ENCODE measurements around the gene POLR2I. TPM values are rescaled to one million over a fixed set of nuclear protein-coding genes. Genes with fewer than 3 reads are reported as not detected.

POLR2I gene
- total RNA-seq, 1 donor from 2014 or later, result 121 TPM

DNA sequence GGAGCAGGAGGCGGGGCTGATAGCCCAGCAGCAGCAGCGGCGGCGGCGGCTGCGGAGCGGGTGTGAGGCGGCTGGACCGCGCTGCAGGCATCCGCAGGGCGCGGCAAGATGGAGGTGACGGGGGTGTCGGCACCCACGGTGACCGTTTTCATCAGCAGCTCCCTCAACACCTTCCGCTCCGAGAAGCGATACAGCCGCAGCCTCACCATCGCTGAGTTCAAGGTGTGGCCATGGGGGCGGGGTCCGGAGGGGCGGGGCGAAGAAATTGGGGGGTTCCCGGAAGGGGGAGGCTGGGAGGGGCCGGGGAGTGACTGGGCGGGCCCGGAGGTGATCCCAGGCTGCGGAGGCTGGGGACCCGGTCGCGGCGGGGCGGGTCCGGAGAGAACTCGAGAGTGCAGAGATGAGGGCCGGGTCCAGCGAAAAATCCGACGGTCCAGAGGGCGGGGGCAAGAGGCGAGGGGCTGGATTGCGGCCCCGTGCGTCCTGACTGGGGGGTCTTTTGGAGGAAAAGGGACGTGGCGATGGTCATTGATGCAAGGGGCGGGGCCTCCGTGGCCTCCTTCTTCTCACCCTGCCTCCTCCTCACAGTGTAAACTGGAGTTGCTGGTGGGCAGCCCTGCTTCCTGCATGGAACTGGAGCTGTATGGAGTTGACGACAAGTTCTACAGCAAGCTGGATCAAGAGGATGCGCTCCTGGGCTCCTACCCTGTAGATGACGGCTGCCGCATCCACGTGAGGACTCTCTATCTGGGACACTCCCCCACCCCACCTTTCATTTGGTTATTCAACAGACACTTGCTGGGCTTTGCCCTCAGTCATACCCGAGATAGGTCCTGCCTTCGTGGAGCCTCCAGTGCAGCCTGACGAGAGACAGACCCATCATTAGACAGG is 1.0 kb upstream of the POLR2I start, which contains the start of gene TBCB:
TSS of gene TBCB (plus strand) at position 16 of the 891 bp plus-strand sequence. CDS start at position 109, 93 bp downstream.
- Histone ChIP-seq H3K27ac (ENCODE audit: low read depth, low read length) (peak within 1 kb of the TSS; percentile 91), H3K4me3 (ENCODE audit: low read length in 3 of 3) (peak within 1 kb of the TSS; percentile 86 to 99 (median 97)), H3K36me3 (ENCODE audit: control insufficient read depth in 3 of 3, insufficient read depth in 3 of 3, low read length in 3 of 3) (peaks cover 33 to 44% (median 40%) of the 10 kb centered on the region in 3 donors), H3K27me3 (ENCODE audit: control insufficient read depth in 3 of 3, insufficient read depth in 3 of 3, low read length in 3 of 3) (no peaks in the 10 kb centered on the region), H3K9ac (ENCODE audit: low read depth in 1 of 3, low read length in 3 of 3) (peak within 1 kb of the TSS; percentile 85 to 94 (median 87)), H3K4me1 (ENCODE audit: control insufficient read depth in 3 of 3, insufficient read depth in 3 of 3, low read length in 3 of 3) (peaks cover 18 to 35% (median 25%) of the 10 kb centered on the region in 3 donors), H3K9me3 (ENCODE audit: control insufficient read depth in 3 of 3, low read length in 3 of 3) (no peaks in the 10 kb centered on the region)

DNA sequence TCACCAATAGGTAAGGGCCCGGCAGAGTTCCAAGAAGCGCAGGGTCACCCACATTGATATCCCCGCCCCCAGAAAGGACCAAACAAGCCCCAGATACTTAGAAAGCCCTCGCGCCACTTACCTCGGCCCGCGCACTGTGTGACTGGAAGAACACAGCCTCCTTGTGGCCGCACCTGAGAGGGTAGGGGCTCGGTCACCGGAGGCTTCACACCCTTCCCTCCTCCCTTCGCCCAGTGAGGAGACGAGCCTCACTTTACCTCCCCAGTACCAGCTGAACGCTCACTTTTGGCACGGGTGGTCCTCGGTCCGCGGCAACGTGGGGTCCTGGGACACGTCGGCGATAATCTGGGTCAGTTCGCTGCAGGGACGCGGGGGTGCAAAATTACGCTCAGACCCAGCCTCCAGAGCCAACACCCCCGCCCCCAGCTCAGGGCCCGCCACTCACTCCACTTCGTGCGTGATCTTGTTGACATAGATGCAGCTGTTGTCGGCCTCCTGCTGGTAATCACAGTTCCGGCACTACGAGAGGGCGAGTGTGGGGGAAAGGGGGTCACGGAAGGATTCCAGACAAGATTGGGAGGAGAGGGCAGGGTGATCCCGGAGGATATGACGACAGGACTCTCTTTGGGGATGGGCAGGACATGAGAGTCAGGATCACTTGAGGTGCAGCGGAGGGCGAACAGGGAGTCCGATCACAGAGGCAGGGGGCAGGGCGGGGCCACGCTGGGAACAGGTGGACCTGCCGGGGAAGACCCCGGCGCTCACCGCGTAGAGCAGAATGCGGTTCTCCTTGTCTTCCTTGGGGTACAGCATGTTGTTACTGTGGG is 568 bp downstream of the POLR2I start:
- Histone ChIP-seq H3K27me3 (ENCODE audit: control insufficient read depth in 3 of 3, insufficient read depth in 3 of 3, low read length in 3 of 3) (no peaks in the 10 kb centered on the region), H3K9me3 (ENCODE audit: control insufficient read depth in 3 of 3, low read length in 3 of 3) (no peaks in the 10 kb centered on the region), H3K9ac (ENCODE audit: low read depth in 1 of 3, low read length in 3 of 3) (peak overlapping the region; percentile 85 to 94 (median 87)), H3K27ac (ENCODE audit: low read depth, low read length) (peak overlapping the region; percentile 91), H3K4me3 (ENCODE audit: low read length in 3 of 3) (peak overlapping the region; percentile 86 to 99 (median 97)), H3K36me3 (ENCODE audit: control insufficient read depth in 3 of 3, insufficient read depth in 3 of 3, low read length in 3 of 3) (peaks cover 29 to 35% (median 33%) of the 10 kb centered on the region in 3 donors), H3K4me1 (ENCODE audit: control insufficient read depth in 3 of 3, insufficient read depth in 3 of 3, low read length in 3 of 3) (peaks cover 18 to 35% (median 25%) of the 10 kb centered on the region in 3 donors)

DNA sequence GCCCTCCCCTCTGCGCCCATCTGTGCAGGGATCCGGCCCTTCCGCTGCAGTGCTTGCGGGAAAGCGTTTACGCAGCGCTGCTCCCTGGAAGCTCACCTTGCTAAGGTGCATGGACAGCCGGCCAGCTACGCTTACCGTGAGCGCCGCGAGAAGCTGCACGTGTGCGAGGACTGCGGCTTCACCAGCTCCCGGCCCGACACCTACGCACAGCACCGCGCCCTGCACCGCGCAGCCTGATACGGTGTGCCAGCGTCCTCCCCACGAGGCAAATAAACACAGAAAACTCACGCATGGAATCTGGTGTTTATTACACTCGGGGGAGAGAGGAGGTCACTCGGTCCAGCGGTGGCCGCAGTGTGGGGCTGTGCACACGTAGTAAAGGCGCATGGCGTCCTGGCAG is 1.2 kb downstream of the POLR2I start:
- Histone ChIP-seq H3K4me3 (ENCODE audit: low read length in 3 of 3) (peak overlapping the region; percentile 86 to 99 (median 97)), H3K4me1 (ENCODE audit: control insufficient read depth in 3 of 3, insufficient read depth in 3 of 3, low read length in 3 of 3) (peaks cover 18 to 35% (median 25%) of the 10 kb centered on the region in 3 donors), H3K27me3 (ENCODE audit: control insufficient read depth in 3 of 3, insufficient read depth in 3 of 3, low read length in 3 of 3) (no peaks in the 10 kb centered on the region), H3K27ac (ENCODE audit: low read depth, low read length) (peak overlapping the region; percentile 91), H3K9ac (ENCODE audit: low read depth in 1 of 3, low read length in 3 of 3) (peak overlapping the region in 2 of 3 donors; percentile 85 to 94), H3K9me3 (ENCODE audit: control insufficient read depth in 3 of 3, low read length in 3 of 3) (no peaks in the 10 kb centered on the region), H3K36me3 (ENCODE audit: control insufficient read depth in 3 of 3, insufficient read depth in 3 of 3, low read length in 3 of 3) (peaks cover 25 to 35% (median 33%) of the 10 kb centered on the region in 3 donors)

DNA sequence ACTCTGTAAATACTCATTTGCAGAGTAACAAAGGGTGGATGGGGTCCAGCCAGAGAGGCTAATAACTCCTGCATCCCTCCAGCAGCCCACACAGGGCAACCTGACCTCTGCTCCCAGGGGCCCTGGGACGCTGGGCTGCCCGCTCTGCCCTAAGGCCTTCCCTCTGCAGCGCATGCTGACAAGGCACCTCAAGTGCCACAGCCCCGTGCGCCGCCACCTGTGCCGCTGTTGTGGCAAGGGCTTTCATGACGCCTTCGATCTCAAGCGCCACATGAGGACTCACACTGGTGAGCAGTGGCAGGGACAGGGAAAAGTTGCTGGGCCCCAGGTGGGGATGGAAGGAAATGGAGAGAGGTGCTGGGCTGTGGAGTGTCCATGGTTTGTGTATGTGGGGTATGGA is 2.0 kb downstream of the POLR2I start:
- no peak overlapping the region for H3K4me3 ChIP-seq (ENCODE audit: low read length in 3 of 3)
- H3K9me3 ChIP-seq (ENCODE audit: control insufficient read depth in 3 of 3, low read length in 3 of 3), result no peaks in the 10 kb centered on the region
- no peak overlapping the region for H3K27ac ChIP-seq (ENCODE audit: low read depth, low read length)
- H3K27me3 ChIP-seq (ENCODE audit: control insufficient read depth in 3 of 3, insufficient read depth in 3 of 3, low read length in 3 of 3), result no peaks in the 10 kb centered on the region
- H3K4me1 ChIP-seq (ENCODE audit: control insufficient read depth in 3 of 3, insufficient read depth in 3 of 3, low read length in 3 of 3), result peaks cover 18 to 35% (median 25%) of the 10 kb centered on the region in 3 donors
- peaks cover 20 to 34% (median 29%) of the 10 kb centered on the region in 3 donors for H3K36me3 ChIP-seq (ENCODE audit: control insufficient read depth in 3 of 3, insufficient read depth in 3 of 3, low read length in 3 of 3)
- no peak overlapping the region for H3K9ac ChIP-seq (ENCODE audit: low read depth in 1 of 3, low read length in 3 of 3)

GRCh38 chr19:36111200-36111539 is 3.5 kb downstream of the POLR2I start:
- Histone ChIP-seq H3K27me3 (ENCODE audit: control insufficient read depth in 3 of 3, insufficient read depth in 3 of 3, low read length in 3 of 3) (no peaks in the 10 kb centered on the region), H3K9me3 (ENCODE audit: control insufficient read depth in 3 of 3, low read length in 3 of 3) (no peaks in the 10 kb centered on the region), H3K4me3 (ENCODE audit: low read length in 3 of 3) (no peak overlapping the region), H3K9ac (ENCODE audit: low read depth in 1 of 3, low read length in 3 of 3) (no peak overlapping the region), H3K36me3 (ENCODE audit: control insufficient read depth in 3 of 3, insufficient read depth in 3 of 3, low read length in 3 of 3) (peaks cover 17 to 38% (median 33%) of the 10 kb centered on the region in 3 donors), H3K27ac (ENCODE audit: low read depth, low read length) (no peak overlapping the region), H3K4me1 (ENCODE audit: control insufficient read depth in 3 of 3, insufficient read depth in 3 of 3, low read length in 3 of 3) (peaks cover 16 to 27% (median 18%) of the 10 kb centered on the region in 3 donors)

- H3K36me3 ChIP-seq (ENCODE audit: control insufficient read depth in 3 of 3, insufficient read depth in 3 of 3, low read length in 3 of 3), result peaks cover 17 to 36% (median 33%) of the 10 kb centered on the region in 3 donors
- no peaks in the 10 kb centered on the region for H3K9me3 ChIP-seq (ENCODE audit: control insufficient read depth in 3 of 3, low read length in 3 of 3)
- H3K4me1 ChIP-seq (ENCODE audit: control insufficient read depth in 3 of 3, insufficient read depth in 3 of 3, low read length in 3 of 3), result peaks cover 11 to 21% (median 14%) of the 10 kb centered on the region in 3 donors
- H3K27me3 ChIP-seq (ENCODE audit: control insufficient read depth in 3 of 3, insufficient read depth in 3 of 3, low read length in 3 of 3), result no peaks in the 10 kb centered on the region
- no peak within 1 kb of the TSS for H3K27ac ChIP-seq (ENCODE audit: low read depth, low read length)
- no peak within 1 kb of the TSS for H3K9ac ChIP-seq (ENCODE audit: low read depth in 1 of 3, low read length in 3 of 3)
- no peak within 1 kb of the TSS for H3K4me3 ChIP-seq (ENCODE audit: low read length in 3 of 3)
These were observed 4.0 kb downstream of the POLR2I start, which contains the start of gene OVOL3 for GRCh38 chr19:36110487-36111199. TSS of gene OVOL3 (plus strand) at chr19:36111143. CDS start at chr19:36111203, 60 bp downstream.

DNA sequence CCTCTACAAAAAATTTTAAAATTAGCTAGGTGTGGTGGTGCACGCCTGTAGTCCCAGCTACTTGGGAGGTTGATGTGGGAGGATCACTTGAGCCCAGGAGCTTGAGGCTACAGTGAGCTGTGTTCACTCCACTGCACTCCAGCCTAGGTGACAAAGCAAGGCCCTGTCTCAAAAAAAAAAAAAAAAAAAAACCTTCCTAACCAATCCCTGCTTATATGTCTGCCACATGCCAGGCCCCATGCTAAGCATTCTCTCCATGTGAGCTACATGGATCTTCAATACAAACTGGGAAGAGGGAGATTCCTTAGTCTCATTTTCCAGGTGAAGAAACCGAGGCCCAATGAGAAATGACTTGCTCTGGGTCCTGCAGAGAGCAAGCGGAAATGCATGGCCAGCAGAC is 6.0 kb downstream of the POLR2I start:
- Histone ChIP-seq H3K9me3 (ENCODE audit: control insufficient read depth in 3 of 3, low read length in 3 of 3) (no peaks in the 10 kb centered on the region), H3K27me3 (ENCODE audit: control insufficient read depth in 3 of 3, insufficient read depth in 3 of 3, low read length in 3 of 3) (no peaks in the 10 kb centered on the region), H3K36me3 (ENCODE audit: control insufficient read depth in 3 of 3, insufficient read depth in 3 of 3, low read length in 3 of 3) (peaks cover 32 to 48% (median 47%) of the 10 kb centered on the region in 3 donors), H3K4me3 (ENCODE audit: low read length in 3 of 3) (no peak overlapping the region), H3K9ac (ENCODE audit: low read depth in 1 of 3, low read length in 3 of 3) (no peak overlapping the region), H3K27ac (ENCODE audit: low read depth, low read length) (no peak overlapping the region), H3K4me1 (ENCODE audit: control insufficient read depth in 3 of 3, insufficient read depth in 3 of 3, low read length in 3 of 3) (peaks cover 12 to 19% (median 13%) of the 10 kb centered on the region in 3 donors)

- H3K27ac ChIP-seq (ENCODE audit: low read depth, low read length), result no peak overlapping the region
These were observed 7.7 kb downstream of the POLR2I start for GRCh38 chr19:36106991-36107390.

DNA sequence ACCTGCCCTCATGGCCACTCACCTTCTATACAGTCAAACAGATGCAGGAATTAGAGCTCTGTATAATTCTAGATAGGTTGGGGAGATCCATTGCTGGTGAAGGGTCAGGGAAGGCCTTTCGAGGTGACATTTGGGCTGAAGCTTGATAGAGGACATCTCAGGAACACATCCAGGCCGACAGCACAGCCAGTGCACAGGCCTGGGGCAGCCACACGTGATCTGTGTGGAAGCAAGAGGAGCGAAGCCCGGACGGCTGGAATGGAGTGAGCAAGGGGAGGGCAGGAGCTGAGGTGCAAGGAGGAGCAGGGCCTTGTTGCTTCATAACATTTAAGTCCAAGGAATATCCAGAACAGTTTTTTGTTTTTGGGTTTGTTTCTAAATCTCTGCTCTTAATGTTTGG is 8.2 kb downstream of the POLR2I start:
- Histone ChIP-seq H3K9ac (ENCODE audit: low read depth in 1 of 3, low read length in 3 of 3) (no peak overlapping the region), H3K9me3 (ENCODE audit: control insufficient read depth in 3 of 3, low read length in 3 of 3) (no peaks in the 10 kb centered on the region), H3K27ac (ENCODE audit: low read depth, low read length) (no peak overlapping the region), H3K4me3 (ENCODE audit: low read length in 3 of 3) (no peak overlapping the region), H3K27me3 (ENCODE audit: control insufficient read depth in 3 of 3, insufficient read depth in 3 of 3, low read length in 3 of 3) (no peaks in the 10 kb centered on the region), H3K4me1 (ENCODE audit: control insufficient read depth in 3 of 3, insufficient read depth in 3 of 3, low read length in 3 of 3) (peaks cover 28 to 30% (median 30%) of the 10 kb centered on the region in 3 donors), H3K36me3 (ENCODE audit: control insufficient read depth in 3 of 3, insufficient read depth in 3 of 3, low read length in 3 of 3) (peaks cover 31 to 46% (median 38%) of the 10 kb centered on the region in 3 donors)

More at GRCh38 chr19:36106991-36107390, 7.7 kb downstream of the POLR2I start:
- no peak overlapping the region for H3K9ac ChIP-seq (ENCODE audit: low read depth in 1 of 3, low read length in 3 of 3)
- no peak overlapping the region for H3K4me3 ChIP-seq (ENCODE audit: low read length in 3 of 3)
- H3K9me3 ChIP-seq (ENCODE audit: control insufficient read depth in 3 of 3, low read length in 3 of 3), result no peaks in the 10 kb centered on the region
- peaks cover 31 to 47% (median 41%) of the 10 kb centered on the region in 3 donors for H3K36me3 ChIP-seq (ENCODE audit: control insufficient read depth in 3 of 3, insufficient read depth in 3 of 3, low read length in 3 of 3)
- no peaks in the 10 kb centered on the region for H3K27me3 ChIP-seq (ENCODE audit: control insufficient read depth in 3 of 3, insufficient read depth in 3 of 3, low read length in 3 of 3)
- peaks cover 22 to 25% (median 24%) of the 10 kb centered on the region in 3 donors for H3K4me1 ChIP-seq (ENCODE audit: control insufficient read depth in 3 of 3, insufficient read depth in 3 of 3, low read length in 3 of 3)

All from skeletal muscle tissue (tissue), 4 donors.